ENCODE measurements around the gene ECM2. TPM values are rescaled to one million over a fixed set of nuclear protein-coding genes. Genes with fewer than 3 reads are reported as not detected.

The ECM2 gene
- total RNA-seq, 1 experiment from 2014 or later = not detected

DNA sequence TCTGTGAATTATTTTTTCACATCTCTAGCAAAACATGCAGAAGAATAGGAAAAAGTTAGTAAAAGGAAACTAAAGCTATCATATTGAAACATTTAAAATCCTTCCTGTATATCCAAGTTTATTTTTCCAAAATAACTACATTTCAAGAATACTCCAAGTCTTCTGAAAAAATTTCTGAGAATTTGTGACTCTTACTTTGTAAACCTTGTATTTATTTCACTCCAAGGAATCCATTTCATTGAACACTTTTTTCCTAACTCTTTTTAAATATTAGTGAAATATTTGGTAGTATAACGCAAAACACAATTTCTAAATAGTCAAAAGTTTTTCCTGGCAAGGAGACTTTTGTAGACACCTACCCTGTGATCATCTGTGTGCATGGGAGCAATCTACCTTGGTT, 19.3 kb downstream of the ECM2 start (continued):
- TF ChIP-seq POLR2AphosphoS5 (IDR thresholded peaks at IDR 0.05; ENCODE audit: low read depth, low read length) (no peak), JUND (IDR thresholded peaks at IDR 0.05) (no peak), CEBPB (IDR thresholded peaks at IDR 0.05; ENCODE audit: low read depth) (no peak), EZH2 (IDR thresholded peaks at IDR 0.05) (no peak), EZH2phosphoT487 (IDR thresholded peaks at IDR 0.05; ENCODE audit: borderline replicate concordance) (no peak), FOSL1 (IDR thresholded peaks at IDR 0.05; ENCODE audit: low read depth) (no peak)
- TF ChIP-seq, protein P1, sequence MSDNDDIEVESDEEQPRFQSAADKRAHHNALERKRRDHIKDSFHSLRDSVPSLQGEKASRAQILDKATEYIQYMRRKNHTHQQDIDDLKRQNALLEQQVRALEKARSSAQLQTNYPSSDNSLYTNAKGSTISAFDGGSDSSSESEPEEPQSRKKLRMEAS (IDR thresholded peaks at IDR 0.05) = no peak

DNA sequence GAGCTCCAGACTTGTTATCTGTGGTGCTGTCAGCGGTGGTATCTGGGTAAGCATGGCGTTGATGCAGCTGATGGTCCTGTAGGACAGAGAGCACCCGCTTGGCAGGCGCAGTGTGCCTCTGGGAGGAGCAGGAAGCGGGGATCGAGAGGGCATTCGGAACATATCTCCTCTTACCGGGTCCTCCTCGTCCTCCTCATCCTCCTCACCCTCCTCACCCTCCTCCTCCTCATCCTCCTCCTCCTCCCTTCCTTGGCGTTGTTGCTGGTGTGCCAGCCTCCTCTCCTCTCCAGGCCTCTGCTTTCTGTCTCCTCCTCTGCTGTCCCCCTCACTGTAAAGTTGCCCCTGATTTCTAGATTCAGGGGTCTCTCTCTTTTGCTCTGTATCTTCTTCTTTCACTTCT, 21.2 kb downstream of the ECM2 start:
- RAD21 ChIA-PET (ENCODE audit: low non-redundant PET in 1 of 2, low total read pairs in 2 of 2, uncharacterized antibody in 2 of 2, unreplicated experiment in 2 of 2) = interaction anchor here in 1 of 2 experiments (0.7 kb wide), 1 partner anchor 275 kb away, joined by 3 read pairs; no protein-coding TSS in a partner anchor
- Histone ChIP-seq H3K9ac (ENCODE audit: low read length) (no peak overlapping the region), H3K4me2 (ENCODE audit: low read length) (no peak overlapping the region), H3K27ac (ENCODE audit: low read depth, low read length) (no peak overlapping the region), H3K4me1 (ENCODE audit: control insufficient read depth in 1 of 2, insufficient read depth in 2 of 2, low read length in 2 of 2) (no peaks in the 10 kb centered on the region), H3K4me3 (replicated peaks in 1 of 2; ENCODE audit: low read depth in 1 of 2, low read length in 2 of 2) (no peak overlapping the region), H4K20me1 (ENCODE audit: insufficient read depth) (no peaks in the 10 kb centered on the region), H3K9me3 (ENCODE audit: control insufficient read depth in 1 of 2, insufficient read depth in 1 of 2, low read depth in 1 of 2, low read length in 2 of 2) (no peaks in the 10 kb centered on the region), H3K9me2 (ENCODE audit: insufficient read depth) (no peaks in the 10 kb centered on the region), H3K79me2 (ENCODE audit: insufficient read depth, low read length) (no peaks in the 10 kb centered on the region), H3K27me3 (ENCODE audit: insufficient read depth, low read length) (no peaks in the 10 kb centered on the region), H3K36me3 (ENCODE audit: control insufficient read depth in 1 of 2, insufficient read depth in 2 of 2, low read length in 2 of 2) (no peaks in the 10 kb centered on the region), H2AFZ (ENCODE audit: low read depth, low read length, poor library complexity, severe bottlenecking) (no peak overlapping the region)
- CTCF ChIA-PET = no interaction called here
- no peak for ATAC-seq
- DNase-seq (ENCODE audit: low read depth, low spot score) = no peak
- POLR2A ChIA-PET = no interaction called here
- BruUV-seq (replicated peaks) = no TSS peak
- TF ChIP-seq, protein P2, sequence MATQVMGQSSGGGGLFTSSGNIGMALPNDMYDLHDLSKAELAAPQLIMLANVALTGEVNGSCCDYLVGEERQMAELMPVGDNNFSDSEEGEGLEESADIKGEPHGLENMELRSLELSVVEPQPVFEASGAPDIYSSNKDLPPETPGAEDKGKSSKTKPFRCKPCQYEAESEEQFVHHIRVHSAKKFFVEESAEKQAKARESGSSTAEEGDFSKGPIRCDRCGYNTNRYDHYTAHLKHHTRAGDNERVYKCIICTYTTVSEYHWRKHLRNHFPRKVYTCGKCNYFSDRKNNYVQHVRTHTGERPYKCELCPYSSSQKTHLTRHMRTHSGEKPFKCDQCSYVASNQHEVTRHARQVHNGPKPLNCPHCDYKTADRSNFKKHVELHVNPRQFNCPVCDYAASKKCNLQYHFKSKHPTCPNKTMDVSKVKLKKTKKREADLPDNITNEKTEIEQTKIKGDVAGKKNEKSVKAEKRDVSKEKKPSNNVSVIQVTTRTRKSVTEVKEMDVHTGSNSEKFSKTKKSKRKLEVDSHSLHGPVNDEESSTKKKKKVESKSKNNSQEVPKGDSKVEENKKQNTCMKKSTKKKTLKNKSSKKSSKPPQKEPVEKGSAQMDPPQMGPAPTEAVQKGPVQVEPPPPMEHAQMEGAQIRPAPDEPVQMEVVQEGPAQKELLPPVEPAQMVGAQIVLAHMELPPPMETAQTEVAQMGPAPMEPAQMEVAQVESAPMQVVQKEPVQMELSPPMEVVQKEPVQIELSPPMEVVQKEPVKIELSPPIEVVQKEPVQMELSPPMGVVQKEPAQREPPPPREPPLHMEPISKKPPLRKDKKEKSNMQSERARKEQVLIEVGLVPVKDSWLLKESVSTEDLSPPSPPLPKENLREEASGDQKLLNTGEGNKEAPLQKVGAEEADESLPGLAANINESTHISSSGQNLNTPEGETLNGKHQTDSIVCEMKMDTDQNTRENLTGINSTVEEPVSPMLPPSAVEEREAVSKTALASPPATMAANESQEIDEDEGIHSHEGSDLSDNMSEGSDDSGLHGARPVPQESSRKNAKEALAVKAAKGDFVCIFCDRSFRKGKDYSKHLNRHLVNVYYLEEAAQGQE (IDR thresholded peaks at IDR 0.05; ENCODE audit: low read depth) = no peak
- TF ChIP-seq EZH2 (IDR thresholded peaks at IDR 0.05) (no peak), SP1 (IDR thresholded peaks at IDR 0.05; ENCODE audit: low read depth) (no peak)
- intact Hi-C loops (cut with micrococcal nuclease) = no loop called here

Measured in HCT116 (cell line).